H9 (cell line): ENCODE data around the gene PRSS2. TPM values are rescaled to one million over a fixed set of nuclear protein-coding genes. Genes with fewer than 3 reads are reported as not detected.

ENCODE experiments used
- DNase-seq: peaks from one replicate; pipeline ENCODE4 v3.0.0-alpha.2; 2017
- H2AFZ ChIP-seq: one replicate; pipeline ENCODE4 v1.6.1; 2013; ENCODE audit warnings: mild to moderate bottlenecking, low read length, control low read depth, moderate library complexity
- H2AK5ac ChIP-seq: 2 replicates; pipeline ENCODE4 v1.6.1; 2013; ENCODE audit warnings: low read length, control low read depth, mixed read lengths; ENCODE audit not compliant: insufficient read length
- H2BK120ac ChIP-seq: one replicate; pipeline ENCODE4 v1.6.1; 2013; ENCODE audit warnings: low read depth, mild to moderate bottlenecking, low read length, control low read depth, inconsistent platforms; ENCODE audit not compliant: poor library complexity, severe bottlenecking
- H2BK12ac ChIP-seq: 2 replicates; pipeline ENCODE4 v1.6.1; 2013; ENCODE audit warnings: low read length, control low read depth, mixed read lengths, low read depth; ENCODE audit not compliant: insufficient read length
- H2BK15ac ChIP-seq: 2 replicates; pipeline ENCODE4 v1.6.1; 2013; ENCODE audit warnings: low read depth, low read length, control low read depth
- H2BK20ac ChIP-seq: one replicate; pipeline ENCODE4 v1.6.1; 2013; ENCODE audit warnings: low read depth, mild to moderate bottlenecking, low read length, control low read depth, inconsistent platforms; ENCODE audit not compliant: poor library complexity, severe bottlenecking
- H2BK5ac ChIP-seq: 2 replicates; pipeline ENCODE4 v1.6.1; 2013; ENCODE audit warnings: low read length, control low read depth, mixed read lengths; ENCODE audit not compliant: insufficient read length
- H3K14ac ChIP-seq: 2 replicates; pipeline ENCODE4 v1.6.1; 2013; ENCODE audit warnings: low read length, control low read depth; ENCODE audit not compliant: insufficient read depth
- H3K18ac ChIP-seq: 2 replicates; pipeline ENCODE4 v1.6.1; 2013; ENCODE audit warnings: low read depth, mild to moderate bottlenecking, mixed read lengths, low read length, control low read depth; ENCODE audit not compliant: insufficient read length
- H3K23ac ChIP-seq: 2 replicates; pipeline ENCODE4 v1.6.1; 2013; ENCODE audit warnings: low read length, control low read depth, mixed read lengths, low read depth; ENCODE audit not compliant: insufficient read length
- H3K23me2 ChIP-seq: 2 replicates; pipeline ENCODE4 v1.6.1; 2013; ENCODE audit warnings: low read depth, mild to moderate bottlenecking, mixed read lengths, low read length, control low read depth; ENCODE audit not compliant: insufficient read length, poor library complexity, severe bottlenecking
- H3K27ac ChIP-seq: 2 replicates; pipeline ENCODE4 v1.5.1; 2013; ENCODE audit warnings: low read length, control low read depth, mixed read lengths, low read depth; ENCODE audit not compliant: insufficient read length
- H3K27me3 ChIP-seq: 2 replicates; pipeline ENCODE4 v1.6.1; 2013; ENCODE audit warnings: low read length, control low read depth, inconsistent platforms; ENCODE audit not compliant: insufficient read depth
- H3K4ac ChIP-seq: 2 replicates; pipeline ENCODE4 v1.6.1; 2013; ENCODE audit warnings: low read depth, mild to moderate bottlenecking, control low read depth, inconsistent platforms, low read length, moderate library complexity
- H3K4me1 ChIP-seq: 2 replicates; pipeline ENCODE4 v1.6.1; 2013; ENCODE audit warnings: low read length, control low read depth, inconsistent platforms; ENCODE audit not compliant: insufficient read depth
- H3K4me2 ChIP-seq: 2 replicates; pipeline ENCODE4 v1.6.1; 2013; ENCODE audit warnings: low read length, control low read depth, mixed read lengths; ENCODE audit not compliant: insufficient read length, insufficient read depth
- H3K56ac ChIP-seq: 2 replicates; pipeline ENCODE4 v1.6.1; 2013; ENCODE audit warnings: low read depth, mild to moderate bottlenecking, mixed read lengths, low read length, control low read depth; ENCODE audit not compliant: insufficient read length
- H3K79me1 ChIP-seq: 2 replicates; pipeline ENCODE4 v1.6.1; 2013; ENCODE audit warnings: low read depth, mild to moderate bottlenecking, moderate library complexity, low read length, control low read depth, inconsistent platforms; ENCODE audit not compliant: insufficient read depth, poor library complexity, severe bottlenecking
- H3K79me2 ChIP-seq: 2 replicates; pipeline ENCODE4 v1.6.1; 2013; ENCODE audit warnings: low read length, control low read depth, inconsistent platforms; ENCODE audit not compliant: insufficient read depth
- H3K9ac ChIP-seq: 2 replicates; pipeline ENCODE4 v1.6.1; 2013; ENCODE audit warnings: low read length, control low read depth, mixed read lengths; ENCODE audit not compliant: insufficient read length; ENCODE audit errors: extremely low read depth
- H3K9me3 ChIP-seq: one replicate; pipeline ENCODE4 v1.6.1; 2013; ENCODE audit warnings: low read depth, low read length, inconsistent platforms; ENCODE audit not compliant: control insufficient read depth
- H3T11ph ChIP-seq: one replicate; pipeline ENCODE4 v1.6.1; 2013; ENCODE audit warnings: mild to moderate bottlenecking, low read length, control low read depth, inconsistent platforms
- H4K20me1 ChIP-seq: one replicate; pipeline ENCODE4 v1.6.1; 2013; ENCODE audit not compliant: control insufficient read depth, insufficient read length, insufficient read depth
- H4K5ac ChIP-seq: 2 replicates; pipeline ENCODE4 v1.6.1; 2013; ENCODE audit warnings: low read depth, mild to moderate bottlenecking, mixed read lengths, low read length, control low read depth; ENCODE audit not compliant: insufficient read length
- H4K8ac ChIP-seq: replicated peaks from 2 replicates; pipeline ENCODE4 v1.6.1; 2013; ENCODE audit warnings: low read length, control low read depth, mixed read lengths, low read depth; ENCODE audit not compliant: insufficient read length
- H4K91ac ChIP-seq: 2 replicates; pipeline ENCODE4 v1.6.1; 2013; ENCODE audit warnings: low read depth, mild to moderate bottlenecking, moderate library complexity, mixed read lengths, low read length, control low read depth; ENCODE audit not compliant: insufficient read length
- H3K27ac Mint-ChIP-seq, 3 experiments: 2 replicates in 2 of 3; 3 replicates in 1 of 3; pipeline ENCODE4 v1.8.0; 2020 to 2021; ENCODE audit warnings: mixed read lengths in 3 of 3, mild to moderate bottlenecking in 1 of 3, moderate library complexity in 1 of 3
- H3K27me3 Mint-ChIP-seq: 2 replicates; pipeline ENCODE4 v1.8.0; 2021; ENCODE audit warnings: low read depth, mild to moderate bottlenecking, moderate library complexity, mixed read lengths
- H3K36me3 Mint-ChIP-seq, 3 experiments: 2 replicates in 2 of 3; 3 replicates in 1 of 3; pipeline ENCODE4 v1.8.0; 2020 to 2021; ENCODE audit warnings: low read depth in 3 of 3, mixed read lengths in 3 of 3; ENCODE audit not compliant: insufficient read depth in 1 of 3
- H3K4me1 Mint-ChIP-seq, 2 experiments: 2 replicates each; pipeline ENCODE4 v1.8.0; 2020; ENCODE audit warnings: mixed read lengths in 2 of 2
- H3K4me3 Mint-ChIP-seq, 2 experiments: 2 replicates in 1 of 2; 3 replicates in 1 of 2; pipeline ENCODE4 v1.8.0; 2020 to 2021; ENCODE audit warnings: mild to moderate bottlenecking in 2 of 2, mixed read lengths in 2 of 2, moderate library complexity in 1 of 2
- H3K9me3 Mint-ChIP-seq, 2 experiments: 2 replicates in 1 of 2; 3 replicates in 1 of 2; pipeline ENCODE4 v1.8.0; 2020; ENCODE audit warnings: mild to moderate bottlenecking in 2 of 2, mixed read lengths in 2 of 2, moderate library complexity in 1 of 2
- WGBS: extraction: QIAGEN DNeasy Blood & Tissue Kit; methylation state at CpG from one replicate; pipeline ENCODE4 v1.1.7; 2013; ENCODE audit warnings: missing lambda C conversion rate, low lambda C conversion rate, mixed read lengths; ENCODE audit not compliant: insufficient read length; ENCODE audit errors: extremely low coverage; 5-methylcytosine and 5-hydroxymethylcytosine counted together
- total RNA-seq: library from RNA; stranded (reverse); gene quantifications from 2 replicates; pipeline ENCODE4 v1.2.1, GENCODE V29; 2021
- TF ChIP-seq, protein P1 (sequence below): fragments of 200-600 bp; sonication (generic); conservative IDR thresholded peaks from 3 replicates; pipeline ENCODE4 v1.8.0; 2021; ENCODE audit warnings: antibody characterized with exemption, mild to moderate bottlenecking

PRSS2 gene
- total RNA-seq, 1 experiment from 2014 or later = not detected

DNA sequence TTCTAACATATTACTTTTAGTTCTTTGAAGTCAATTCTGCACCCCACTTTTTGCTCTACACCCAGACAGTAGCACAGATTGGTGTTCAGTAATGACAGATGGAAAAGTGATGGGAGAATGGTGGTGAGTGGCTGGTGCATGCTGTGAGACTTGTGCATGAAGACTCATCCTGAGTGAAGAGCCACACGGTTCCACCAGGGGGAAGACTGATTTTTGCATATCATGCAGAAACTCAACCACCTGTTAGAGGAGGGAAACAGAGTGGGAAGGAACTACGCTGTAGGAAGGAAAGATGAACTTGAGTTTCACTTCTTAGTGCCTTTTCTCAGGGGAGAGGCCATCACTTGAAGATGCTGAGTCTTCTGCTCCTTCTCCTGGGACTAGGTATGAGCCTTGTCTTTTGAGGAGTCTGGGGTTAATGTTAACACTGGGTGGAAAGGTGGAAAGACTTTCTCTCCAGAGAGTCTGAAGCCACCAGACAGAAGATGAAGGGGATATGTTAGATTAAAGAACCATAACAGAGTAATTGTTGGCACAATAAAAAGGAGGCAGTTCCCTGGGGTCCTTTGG is 30.8 kb upstream of the PRSS2 start:
- H3K4me2 ChIP-seq = no peak overlapping the region
- H3K14ac ChIP-seq = no peak overlapping the region
- H3K18ac ChIP-seq = no peak overlapping the region
- H3K4ac ChIP-seq = no peak overlapping the region
- Mint-ChIP-seq H3K27me3 (peaks cover 2% of the 10 kb centered on the region), H3K9me3 (peaks cover 0 to 3% of the 10 kb centered on the region in 2 experiments; a peak in 3 of 5 replicates), H3K4me1 (peaks cover 3 to 6% of the 10 kb centered on the region in 2 experiments; a peak in 3 of 4 replicates), H3K36me3 (peaks cover 0 to 3% (median 0%) of the 10 kb centered on the region in 3 experiments; a peak in 2 of 7 replicates), H3K4me3 (no peak overlapping the region), H3K27ac (no peak overlapping the region)
- TF ChIP-seq, protein P1, sequence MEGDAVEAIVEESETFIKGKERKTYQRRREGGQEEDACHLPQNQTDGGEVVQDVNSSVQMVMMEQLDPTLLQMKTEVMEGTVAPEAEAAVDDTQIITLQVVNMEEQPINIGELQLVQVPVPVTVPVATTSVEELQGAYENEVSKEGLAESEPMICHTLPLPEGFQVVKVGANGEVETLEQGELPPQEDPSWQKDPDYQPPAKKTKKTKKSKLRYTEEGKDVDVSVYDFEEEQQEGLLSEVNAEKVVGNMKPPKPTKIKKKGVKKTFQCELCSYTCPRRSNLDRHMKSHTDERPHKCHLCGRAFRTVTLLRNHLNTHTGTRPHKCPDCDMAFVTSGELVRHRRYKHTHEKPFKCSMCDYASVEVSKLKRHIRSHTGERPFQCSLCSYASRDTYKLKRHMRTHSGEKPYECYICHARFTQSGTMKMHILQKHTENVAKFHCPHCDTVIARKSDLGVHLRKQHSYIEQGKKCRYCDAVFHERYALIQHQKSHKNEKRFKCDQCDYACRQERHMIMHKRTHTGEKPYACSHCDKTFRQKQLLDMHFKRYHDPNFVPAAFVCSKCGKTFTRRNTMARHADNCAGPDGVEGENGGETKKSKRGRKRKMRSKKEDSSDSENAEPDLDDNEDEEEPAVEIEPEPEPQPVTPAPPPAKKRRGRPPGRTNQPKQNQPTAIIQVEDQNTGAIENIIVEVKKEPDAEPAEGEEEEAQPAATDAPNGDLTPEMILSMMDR = peak; percentile 29; the same call in 1 of the 3 replicates
- H2BK12ac ChIP-seq = no peak overlapping the region
- no peaks in the 10 kb centered on the region for H3K79me1 ChIP-seq
- no peaks in the 10 kb centered on the region for H3K4me1 ChIP-seq
- H3K79me2 ChIP-seq = no peaks in the 10 kb centered on the region
- H4K5ac ChIP-seq = no peak overlapping the region
- no peak overlapping the region for H3T11ph ChIP-seq
- no CpG with 5 or more reads among the region's 2 CpGs for WGBS
- no peak overlapping the region for H3K27ac ChIP-seq
- H2AK5ac ChIP-seq = no peak overlapping the region
- H2BK15ac ChIP-seq = no peak overlapping the region
- H4K20me1 ChIP-seq = no peaks in the 10 kb centered on the region
- no peak overlapping the region for H4K8ac ChIP-seq
- H3K23ac ChIP-seq = no peak overlapping the region
- no peak overlapping the region for H4K91ac ChIP-seq
- H3K56ac ChIP-seq = no peak overlapping the region
- H2BK5ac ChIP-seq = no peak overlapping the region
- H3K23me2 ChIP-seq = no peaks in the 10 kb centered on the region
- H3K9me3 ChIP-seq = no peaks in the 10 kb centered on the region
- H3K27me3 ChIP-seq = no peaks in the 10 kb centered on the region
- no peak for DNase-seq
- H2BK20ac ChIP-seq = no peak overlapping the region
- no peak overlapping the region for H2BK120ac ChIP-seq
- H2AFZ ChIP-seq = no peak overlapping the region
- no peak overlapping the region for H3K9ac ChIP-seq
